HK-2 (cell line): ENCODE results near the gene TFG.
A peak's percentile ranks its signal among the peaks of the same experiment; 100 is the strongest.

Experiments used
- DNase-seq: peaks from one replicate; pipeline ENCODE4 v3.0.0-alpha.2; 2018; ENCODE audit not compliant: unreplicated experiment

The TFG gene

GRCh38 chr3:100706365-100706764 is 2.9 kb upstream of the TFG start:
- DNase-seq, result no peak

DNA sequence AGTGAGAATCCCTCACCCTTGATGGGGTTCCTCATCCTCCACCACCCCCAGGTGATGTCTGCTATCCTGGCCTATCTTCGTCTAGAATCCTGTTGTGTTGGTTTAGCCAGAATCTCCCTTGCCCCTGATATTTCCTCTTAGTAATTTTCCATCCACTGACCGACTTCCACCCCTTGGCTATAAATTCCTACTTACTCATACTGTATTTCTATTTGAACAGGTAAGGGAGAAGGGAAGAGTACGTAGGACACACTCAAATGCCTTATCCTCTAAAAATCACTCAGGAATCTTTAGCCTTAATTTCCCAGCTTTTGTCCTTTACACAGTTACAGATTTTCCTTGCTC is 678 bp upstream of the TFG start:
- no peak for DNase-seq

DNA sequence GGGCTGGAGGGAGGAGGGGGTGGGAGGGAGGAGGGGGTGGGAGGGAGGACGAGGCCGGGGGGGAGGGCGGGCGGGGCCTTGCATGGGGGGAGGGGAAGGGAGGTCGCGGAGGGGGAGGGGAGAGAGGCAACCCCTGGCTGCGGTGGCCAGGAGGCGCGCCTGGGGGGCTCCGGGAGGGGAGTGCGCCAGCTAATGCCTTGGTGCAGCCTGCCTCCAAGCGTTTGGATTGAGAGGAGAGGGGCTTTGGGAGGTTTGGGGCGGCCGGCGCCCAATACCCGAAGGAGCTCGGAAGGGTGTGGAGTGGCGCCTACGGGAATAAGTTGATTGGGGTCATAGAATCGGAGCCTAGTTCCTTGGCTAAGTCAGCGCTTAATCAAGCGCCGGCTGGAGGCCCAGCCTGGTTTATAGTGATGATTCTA is 557 bp downstream of the TFG start:
- DNase-seq, result peak; percentile 28

DNA sequence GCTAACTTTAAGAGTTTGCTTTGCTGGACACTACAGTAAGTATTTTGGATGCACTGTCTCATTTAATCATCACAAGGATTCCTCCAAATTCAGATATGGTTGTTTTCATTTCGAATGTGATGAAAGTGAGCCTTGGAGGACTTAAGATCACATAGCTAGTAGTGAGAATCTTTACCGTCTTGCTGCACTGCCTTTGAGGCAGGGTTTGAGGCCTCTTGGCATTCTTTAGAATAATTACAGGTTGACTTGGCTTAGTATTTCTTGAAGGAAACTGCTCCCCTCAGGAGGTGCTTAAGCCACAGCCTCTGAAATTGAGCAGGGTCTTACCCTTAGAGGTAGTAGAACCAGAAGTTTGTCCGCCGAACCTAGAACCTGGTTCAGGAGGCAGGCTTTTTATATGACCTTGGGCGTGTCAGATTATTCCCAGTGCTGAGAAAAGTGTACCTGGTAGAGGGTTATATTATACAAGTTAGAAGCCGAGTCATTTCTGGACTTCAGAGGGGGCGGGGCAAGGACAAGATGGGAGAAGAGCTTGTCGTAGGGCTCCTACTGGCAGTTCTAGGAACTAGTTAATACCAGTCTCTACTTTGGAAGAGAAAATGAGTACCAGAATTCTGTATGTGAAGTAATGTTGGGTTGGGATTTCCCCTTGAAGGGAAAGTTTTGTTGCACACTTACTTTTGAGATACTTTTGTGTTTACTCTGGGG is 1.1 kb downstream of the TFG start:
- DNase-seq, result peak; percentile 59

DNA sequence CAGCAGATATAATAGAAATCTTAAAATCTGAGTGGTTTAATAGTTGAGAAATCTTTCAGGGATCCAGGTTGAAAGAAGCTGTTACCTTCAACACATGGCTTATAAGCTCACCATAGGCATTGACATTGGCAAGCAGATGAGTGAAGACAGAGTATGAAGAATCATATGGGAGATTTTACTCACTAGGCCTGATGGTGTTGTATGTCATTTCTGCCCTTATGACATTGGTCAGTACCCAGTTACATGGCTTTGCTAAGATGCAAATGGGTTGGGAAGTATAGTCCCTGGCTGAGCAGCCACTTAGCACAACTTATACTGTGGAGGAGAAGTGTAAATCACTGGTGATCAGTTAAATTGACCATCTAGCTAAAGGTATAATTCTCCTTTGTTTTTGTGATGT is 5.9 kb downstream of the TFG start:
- DNase-seq, result no peak

DNA sequence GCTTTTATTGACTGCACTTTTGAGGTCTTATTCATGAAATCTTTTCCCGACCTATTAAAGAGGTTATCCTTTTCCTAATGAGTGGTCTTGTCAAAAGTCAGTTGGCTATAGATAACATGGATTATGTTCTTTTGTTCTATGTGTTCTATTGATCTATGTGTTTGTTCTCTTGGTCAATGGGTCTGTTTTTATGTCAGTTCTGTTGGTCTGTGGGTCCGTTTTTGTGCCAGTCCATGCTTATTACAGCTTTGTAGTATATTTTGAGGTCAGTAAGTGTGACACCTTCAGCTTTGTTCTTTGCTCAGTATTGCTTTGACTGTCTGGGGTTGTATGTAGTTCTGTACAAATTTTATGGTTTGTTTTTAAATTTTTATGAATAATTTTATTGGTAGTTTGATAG is 7.8 kb downstream of the TFG start:
- DNase-seq, result no peak

DNA sequence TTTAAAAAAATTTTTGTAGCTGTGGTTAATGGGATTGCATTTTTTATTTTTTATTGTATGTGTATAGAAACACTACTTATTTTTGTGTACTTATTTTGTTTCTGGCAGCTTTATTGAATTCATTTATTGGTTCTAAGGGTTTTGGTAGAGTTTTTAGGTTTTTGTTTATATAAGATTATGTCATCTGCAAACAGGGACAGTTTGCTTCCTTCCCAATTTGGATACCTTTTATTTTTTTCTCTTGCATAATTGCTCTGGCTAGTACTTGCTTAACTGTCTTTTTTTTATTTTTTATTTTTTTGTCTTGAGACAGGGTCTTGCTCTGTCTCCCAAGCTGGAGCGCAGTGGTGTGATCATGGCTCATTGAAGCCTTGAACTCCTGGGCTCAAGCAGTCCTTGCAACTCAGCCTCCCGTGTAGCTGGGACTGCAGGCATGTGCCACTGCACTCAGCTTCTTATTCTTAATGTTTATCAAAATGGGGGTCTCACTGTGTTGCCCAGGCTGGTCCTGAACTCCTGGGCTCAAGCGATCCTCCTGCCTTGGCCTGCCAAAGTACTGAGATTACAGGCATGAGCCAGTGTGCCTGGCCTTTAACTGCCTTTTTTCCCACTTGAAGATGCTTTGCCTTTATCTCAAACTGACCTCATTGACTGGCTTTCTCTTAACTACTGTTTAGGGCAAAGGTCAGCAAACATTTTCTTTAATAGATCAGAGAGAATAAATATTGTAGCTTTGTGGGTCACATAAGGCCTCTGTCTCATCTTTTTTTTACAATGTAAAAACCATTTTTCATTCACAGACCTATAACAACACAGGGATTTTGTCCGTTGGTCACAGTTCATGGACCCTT is 8.6 kb downstream of the TFG start:
- DNase-seq, result no peak

GRCh38 chr3:100719136-100719535 is 9.8 kb downstream of the TFG start:
- DNase-seq, result no peak

- DNase-seq, result no peak
Observed at GRCh38 chr3:100720426-100720825, 11.1 kb downstream of the TFG start.

GRCh38 chr3:100725935-100726513 is 16.7 kb downstream of the TFG start:
- no peak for DNase-seq

GRCh38 chr3:100726706-100727105 is 17.4 kb downstream of the TFG start:
- no peak for DNase-seq

- no peak for DNase-seq
Observed at GRCh38 chr3:100730524-100730923, 21.2 kb downstream of the TFG start.

DNA sequence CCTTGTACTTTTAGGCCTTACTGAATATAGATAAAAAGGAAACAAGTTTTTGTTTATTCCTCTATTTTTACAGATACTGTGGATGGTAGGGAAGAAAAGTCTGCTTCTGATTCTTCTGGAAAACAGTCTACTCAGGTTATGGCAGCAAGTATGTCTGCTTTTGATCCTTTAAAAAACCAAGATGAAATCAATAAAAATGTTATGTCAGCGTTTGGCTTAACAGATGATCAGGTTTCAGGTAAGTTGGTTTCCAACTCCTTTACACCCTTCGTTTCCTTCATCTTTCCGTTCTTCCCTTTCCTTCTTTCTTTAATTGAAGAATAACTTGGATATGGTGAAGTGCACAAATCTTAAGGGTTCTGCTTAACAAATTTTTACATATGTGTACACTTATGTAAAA is 23.1 kb downstream of the TFG start:
- DNase-seq, result no peak

- DNase-seq, result no peak
Observed at GRCh38 chr3:100737334-100737733, 28.0 kb downstream of the TFG start.

DNA sequence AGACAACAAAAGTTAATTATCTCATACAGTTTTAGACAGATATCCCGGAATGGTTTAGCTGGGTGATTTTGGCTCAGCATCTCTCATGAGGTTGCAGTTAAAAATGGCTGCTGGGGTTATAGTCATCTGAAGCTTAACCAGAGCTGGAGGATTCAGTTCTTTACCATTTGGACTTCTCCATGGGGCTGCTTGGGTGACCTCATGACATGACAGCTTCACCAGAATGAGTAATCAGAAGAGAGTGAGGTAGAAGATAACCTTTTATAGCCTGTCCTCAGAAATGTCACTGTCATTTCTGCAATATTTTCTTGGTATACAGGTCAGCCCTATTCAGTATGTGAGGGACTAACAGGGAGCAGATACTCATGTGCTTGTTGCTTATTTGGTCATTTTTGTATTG is 30.9 kb downstream of the TFG start:
- DNase-seq, result no peak

- DNase-seq, result no peak
Observed at GRCh38 chr3:100743535-100743934, 34.2 kb downstream of the TFG start.

DNA sequence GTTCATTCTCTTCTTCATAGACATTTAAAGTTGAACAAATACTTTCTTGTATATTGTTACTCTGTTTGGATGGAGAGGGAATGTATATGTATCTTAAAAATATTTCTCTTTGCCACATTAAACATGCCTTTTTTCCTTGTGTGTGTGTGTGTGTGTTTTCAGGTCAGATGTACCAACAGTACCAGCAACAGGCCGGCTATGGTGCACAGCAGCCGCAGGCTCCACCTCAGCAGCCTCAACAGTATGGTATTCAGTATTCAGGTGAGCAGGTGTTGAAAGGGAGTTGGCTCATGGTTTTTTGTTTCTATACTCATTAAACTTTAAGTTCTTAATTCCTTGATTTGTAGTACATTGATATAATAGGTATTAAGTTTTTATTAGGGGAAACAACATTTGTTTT is 35.4 kb downstream of the TFG start:
- no peak for DNase-seq

GRCh38 chr3:100745617-100746016 is 36.3 kb downstream of the TFG start:
- no peak for DNase-seq

DNA sequence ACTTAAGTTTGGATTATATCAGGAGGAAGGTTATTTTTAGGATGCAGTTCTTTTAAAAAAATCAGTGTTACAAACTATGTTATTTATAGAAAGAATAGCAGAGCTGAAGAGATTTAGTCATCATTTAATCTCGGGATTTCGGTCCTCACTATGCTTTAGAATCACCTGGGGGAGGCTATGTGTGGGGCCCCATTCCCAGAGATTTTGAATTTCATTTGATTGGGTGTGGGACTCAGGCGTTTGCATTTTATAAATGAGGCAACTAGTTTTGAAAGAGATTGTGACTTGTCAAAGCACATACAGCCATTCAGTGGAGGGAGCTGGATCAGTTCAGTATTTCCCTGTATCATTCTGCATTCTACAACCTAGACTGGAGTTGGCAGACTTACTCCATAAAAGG is 36.8 kb downstream of the TFG start:
- DNase-seq, result no peak

- DNase-seq, result no peak
Observed at GRCh38 chr3:100748220-100748619, 38.9 kb downstream of the TFG start.

- no peak for DNase-seq
Observed at GRCh38 chr3:100748967-100749366, 39.7 kb downstream of the TFG start.

- no peak for DNase-seq
Observed at GRCh38 chr3:100753846-100754245, 44.6 kb downstream of the TFG start.
